ENCODE data around the gene ACMSD. TPM values are rescaled to one million over a fixed set of nuclear protein-coding genes. Genes with fewer than 3 reads are reported as not detected.
A peak's percentile ranks its signal among the peaks of the same experiment; 100 is the strongest.

The ACMSD gene
- total RNA-seq = not detected
- long read RNA-seq, partial matches to known transcripts = 0 of 1 reads
- long read RNA-seq, other reads (novel, unspliced or antisense) = 1 of 1 reads

GRCh38 chr2:134838143-134838620 is at the start of gene ACMSD:
TSS of gene ACMSD (plus strand) at chr2:134838616. CDS start at chr2:134838683, 67 bp downstream.
- no peak within 1 kb of the TSS for H3K4me3 ChIP-seq

GRCh38 chr2:134790487-134790886 is 47.9 kb upstream of the ACMSD start:
- no peaks in the 10 kb centered on the region for H3K36me3 ChIP-seq
- no peak for TF ChIP-seq CTCF (IDR thresholded peaks at IDR 0.05)
- no peak overlapping the region for H3K4me3 ChIP-seq
- no peaks in the 10 kb centered on the region for H3K9me3 ChIP-seq
- intact Hi-C loops (cut with DNase I) = no loop called here
- H3K4me1 ChIP-seq = no peaks in the 10 kb centered on the region
- no peaks in the 10 kb centered on the region for H3K27me3 ChIP-seq (ENCODE audit: low read depth)
- DNase-seq = no peak
- ATAC-seq = no peak
- no peak overlapping the region for H3K27ac ChIP-seq

More at GRCh38 chr2:134838143-134838620, at the start of gene ACMSD:
- Histone ChIP-seq H3K9me3 (peaks cover 9% of the 10 kb centered on the region), H3K36me3 (no peaks in the 10 kb centered on the region), H3K27me3 (ENCODE audit: low read depth) (no peaks in the 10 kb centered on the region), H3K4me1 (peaks cover 13% of the 10 kb centered on the region), H3K27ac (peak within 1 kb of the TSS; percentile 25)
- TF ChIP-seq CTCF (IDR thresholded peaks at IDR 0.05) = no peak
- ATAC-seq (no peak), DNase-seq (no peak)
- intact Hi-C loops (cut with DNase I) = no loop called here

- H3K4me1 ChIP-seq = no peaks in the 10 kb centered on the region
- TF ChIP-seq CTCF (IDR thresholded peaks at IDR 0.05) = no peak
- no peaks in the 10 kb centered on the region for H3K27me3 ChIP-seq (ENCODE audit: low read depth)
- no peak overlapping the region for H3K4me3 ChIP-seq
- ATAC-seq (peak in 1 of 2 donors; percentile 24), DNase-seq (no peak)
- intact Hi-C loops (cut with DNase I) = no loop called here
- H3K27ac ChIP-seq = no peak overlapping the region
- no peaks in the 10 kb centered on the region for H3K9me3 ChIP-seq
- H3K36me3 ChIP-seq = no peaks in the 10 kb centered on the region
Measured at GRCh38 chr2:134791616-134792015, 46.8 kb upstream of the ACMSD start.

GRCh38 chr2:134792186-134792585 is 46.2 kb upstream of the ACMSD start:
- intact Hi-C loops (cut with DNase I) = no loop called here
- H3K4me1 ChIP-seq = no peaks in the 10 kb centered on the region
- no peak for DNase-seq
- H3K27ac ChIP-seq = no peak overlapping the region
- no peaks in the 10 kb centered on the region for H3K27me3 ChIP-seq (ENCODE audit: low read depth)
- H3K4me3 ChIP-seq = no peak overlapping the region
- ATAC-seq = no peak
- H3K9me3 ChIP-seq = no peaks in the 10 kb centered on the region
- TF ChIP-seq CTCF (IDR thresholded peaks at IDR 0.05) = no peak
- H3K36me3 ChIP-seq = no peaks in the 10 kb centered on the region

- no peaks in the 10 kb centered on the region for H3K36me3 ChIP-seq
- TF ChIP-seq CTCF (IDR thresholded peaks at IDR 0.05) = no peak
- ATAC-seq = no peak
- no peak overlapping the region for H3K27ac ChIP-seq
- no peaks in the 10 kb centered on the region for H3K4me1 ChIP-seq
- no peaks in the 10 kb centered on the region for H3K9me3 ChIP-seq
- intact Hi-C loops (cut with DNase I) = no loop called here
- no peaks in the 10 kb centered on the region for H3K27me3 ChIP-seq (ENCODE audit: low read depth)
- no peak overlapping the region for H3K4me3 ChIP-seq
- no peak for DNase-seq
Measured at GRCh38 chr2:134795765-134796164, 42.7 kb upstream of the ACMSD start.

Data from lower lobe of right lung (tissue), 2 donors.